Osteoblast (primary cell): ENCODE data around the gene TRUB1. TPM values are rescaled to one million over a fixed set of nuclear protein-coding genes. Genes with fewer than 3 reads are reported as not detected.

Experiments
- DNase-seq: peaks from one replicate; pipeline ENCODE4 v3.0.0; 2011; ENCODE audit warnings: low spot score, mixed read lengths; ENCODE audit not compliant: insufficient read length; ENCODE audit errors: missing footprints
- H2AFZ ChIP-seq: 2 replicates; pipeline ENCODE4 v1.6.0; 2011; ENCODE audit warnings: mild to moderate bottlenecking, low read length
- H3K27ac ChIP-seq: 2 replicates; pipeline ENCODE4 v1.5.1; 2011; ENCODE audit warnings: mild to moderate bottlenecking, low read depth, low read length, moderate library complexity
- H3K27me3 ChIP-seq: 2 replicates; pipeline ENCODE4 v1.6.0; 2012; ENCODE audit warnings: mild to moderate bottlenecking, control low read depth, inconsistent platforms, low read length, moderate library complexity; ENCODE audit not compliant: insufficient read depth
- H3K36me3 ChIP-seq: 2 replicates; pipeline ENCODE4 v1.5.1; 2011; ENCODE audit warnings: mild to moderate bottlenecking, low read length, control low read depth, moderate library complexity; ENCODE audit not compliant: insufficient read depth
- H3K4me1 ChIP-seq: 2 replicates; pipeline ENCODE4 v1.5.1; 2011; ENCODE audit warnings: mild to moderate bottlenecking, low read length, control low read depth, moderate library complexity; ENCODE audit not compliant: insufficient read depth
- H3K4me2 ChIP-seq: 2 replicates; pipeline ENCODE4 v1.6.0; 2011; ENCODE audit warnings: mild to moderate bottlenecking, low read length; ENCODE audit not compliant: insufficient read depth
- H3K4me3 ChIP-seq: fragments of 200-600 bp; sonication (generic); 3 replicates; pipeline ENCODE4 v1.5.1; 2012; ENCODE audit warnings: mild to moderate bottlenecking, low read length, inconsistent platforms; ENCODE audit not compliant: insufficient read depth
- H3K79me2 ChIP-seq: 2 replicates; pipeline ENCODE4 v1.6.0; 2012; ENCODE audit warnings: mild to moderate bottlenecking, low read length, control low read depth, inconsistent platforms; ENCODE audit not compliant: insufficient read depth
- H3K9me3 ChIP-seq: 2 replicates; pipeline ENCODE4 v1.5.1; 2011; ENCODE audit warnings: low read depth, low read length, control low read depth
- H4K20me1 ChIP-seq: 2 replicates; pipeline ENCODE4 v1.6.0; 2012; ENCODE audit warnings: mild to moderate bottlenecking, low read length, control low read depth; ENCODE audit not compliant: insufficient read depth
- CTCF ChIP-seq: IDR thresholded peaks from 2 replicates; pipeline ENCODE4 v1.5.1; 2011; ENCODE audit warnings: mild to moderate bottlenecking, low read depth, low read length, moderate library complexity; ENCODE audit errors: extremely low read depth
- total RNA-seq: library from RNA; depleted of rRNA; stranded (reverse); fragments of >200 nt; gene quantifications from 2 replicates; pipeline ENCODE4 v1.2.3, GENCODE V29; 2012

TRUB1 gene
- total RNA-seq, 1 donor = 28.6 TPM

- Histone ChIP-seq H3K27me3 (peaks cover 9% of the 10 kb centered on the region), H3K79me2 (no peaks in the 10 kb centered on the region), H4K20me1 (no peaks in the 10 kb centered on the region), H3K4me1 (peaks cover 19% of the 10 kb centered on the region), H3K4me3 (no peak overlapping the region), H3K36me3 (no peaks in the 10 kb centered on the region), H3K4me2 (no peak overlapping the region), H3K27ac (no peak overlapping the region), H3K9me3 (no peaks in the 10 kb centered on the region), H2AFZ (no peak overlapping the region)
- no peak for DNase-seq
- TF ChIP-seq CTCF = no peak
Measured at GRCh38 chr10:114922003-114922402, 16.0 kb upstream of the TRUB1 start.

GRCh38 chr10:114923551-114923950 lies 14.4 kb upstream of the TRUB1 start:
- no peaks in the 10 kb centered on the region for H3K36me3 ChIP-seq
- H3K27ac ChIP-seq = no peak overlapping the region
- H3K9me3 ChIP-seq = no peaks in the 10 kb centered on the region
- no peaks in the 10 kb centered on the region for H4K20me1 ChIP-seq
- H3K27me3 ChIP-seq = peaks cover 3% of the 10 kb centered on the region
- no peak for DNase-seq
- no peak overlapping the region for H2AFZ ChIP-seq
- H3K79me2 ChIP-seq = no peaks in the 10 kb centered on the region
- TF ChIP-seq CTCF = no peak
- H3K4me2 ChIP-seq = no peak overlapping the region
- no peak overlapping the region for H3K4me3 ChIP-seq
- H3K4me1 ChIP-seq = peaks cover 13% of the 10 kb centered on the region

- Histone ChIP-seq H3K27ac (no peak overlapping the region), H4K20me1 (no peaks in the 10 kb centered on the region), H3K4me2 (peak overlapping the region; percentile 52)
Measured at GRCh38 chr10:114925587-114926586, 12.1 kb upstream of the TRUB1 start.

More at GRCh38 chr10:114925587-114926586, 12.1 kb upstream of the TRUB1 start:
- no peaks in the 10 kb centered on the region for H3K9me3 ChIP-seq
- no peak overlapping the region for H3K4me3 ChIP-seq
- no peak overlapping the region for H2AFZ ChIP-seq
- no peaks in the 10 kb centered on the region for H3K36me3 ChIP-seq
- TF ChIP-seq CTCF = no peak
- H3K4me1 ChIP-seq = peaks cover 13% of the 10 kb centered on the region
- no peaks in the 10 kb centered on the region for H3K79me2 ChIP-seq
- DNase-seq = no peak
- no peaks in the 10 kb centered on the region for H3K27me3 ChIP-seq
